Endothelial cell of umbilical vein (primary cell): Measurements from ENCODE around the gene PGAP6. TPM values are rescaled to one million over a fixed set of nuclear protein-coding genes. Genes with fewer than 3 reads are reported as not detected.

ENCODE experiments used
- BruUV-seq: library from RNA; stranded (reverse); fragments of 400-500 nt; replicated peaks from 2 replicates; lab custom pipeline; 2021; lab: Mats Ljungman, UMichigan
- CTCF ChIA-PET: fragments of 300-600, 350-600 bp; sonication (Branson Sonifier 250); formaldehyde crosslinking; loops from one replicate; lab custom pipeline; 2021; ENCODE audit warnings: antibody characterized with exemption, inconsistent platforms; lab: Charles Lee
- POLR2A ChIA-PET: fragments of 300-600, 350-600 bp; sonication (Branson Sonifier 250); formaldehyde crosslinking; loops from one replicate; lab custom pipeline; 2021; ENCODE audit warnings: antibody characterized with exemption, inconsistent platforms; lab: Charles Lee
- DNase-seq: peaks from one replicate; pipeline ENCODE4 v3.0.0-alpha.2; 2011; ENCODE audit warnings: low read depth, low spot score
- FAIRE-seq: peaks from 2 replicates; lab custom pipeline; 2011; peaks lifted over from hg19 to GRCh38; lab: Jason Lieb, UNC
- H2AFZ ChIP-seq: 2 replicates; pipeline ENCODE4 v1.6.0; 2012; ENCODE audit warnings: low read depth, low read length, control low read depth, inconsistent platforms
- H3K27ac ChIP-seq: 2 replicates; pipeline ENCODE4 v1.5.1; 2011; ENCODE audit warnings: low read depth, mild to moderate bottlenecking, control low read depth, low read length, moderate library complexity; ENCODE audit not compliant: insufficient read depth
- H3K27me3 ChIP-seq, 2 experiments: 2 replicates each; pipeline versions ENCODE4 v1.6.0 to v1.6.1; 2011; ENCODE audit warnings: low read length in 2 of 2, mixed read lengths in 1 of 2; ENCODE audit not compliant: control insufficient read depth in 2 of 2, insufficient read depth in 2 of 2
- H3K36me3 ChIP-seq, 2 experiments: 2 replicates in 1 of 2; 3 replicates in 1 of 2; pipeline ENCODE4 v1.5.1; 2011; ENCODE audit warnings: low read length in 2 of 2, mild to moderate bottlenecking in 1 of 2, moderate library complexity in 1 of 2; ENCODE audit not compliant: control insufficient read depth in 2 of 2, insufficient read depth in 2 of 2; ENCODE audit errors: extremely low read depth in 1 of 2
- H3K4me1 ChIP-seq: 3 replicates; pipeline ENCODE4 v1.5.1; 2011; ENCODE audit warnings: mild to moderate bottlenecking, low read length; ENCODE audit not compliant: control insufficient read depth, insufficient read depth; ENCODE audit errors: extremely low read depth
- H3K4me2 ChIP-seq: 2 replicates; pipeline ENCODE4 v1.6.1; 2011; ENCODE audit warnings: low read length, control low read depth, mixed read lengths; ENCODE audit not compliant: insufficient read depth
- H3K4me3 ChIP-seq, 3 experiments: fragments of 200-600 bp in 1 of 3; sonication (generic), shearing (Covaris generic) in 1 of 3; replicated peaks in 1 of 3; 2 replicates each; pipeline ENCODE4 v1.5.1; 2011 to 2016; ENCODE audit warnings: control low read depth in 3 of 3, low read length in 3 of 3, mild to moderate bottlenecking in 2 of 3, inconsistent platforms in 1 of 3, low read depth in 1 of 3, moderate library complexity in 1 of 3; ENCODE audit not compliant: insufficient read depth in 1 of 3
- H3K79me2 ChIP-seq: 2 replicates; pipeline ENCODE4 v1.6.0; 2012; ENCODE audit warnings: low read length, inconsistent platforms; ENCODE audit not compliant: control insufficient read depth, insufficient read depth
- H3K9ac ChIP-seq: replicated peaks from 2 replicates; pipeline ENCODE3; 2011; ENCODE audit warnings: low read length, control low read depth; ENCODE audit not compliant: insufficient read depth; ENCODE audit errors: extremely low read depth
- H3K9me1 ChIP-seq: replicated peaks from 3 replicates; pipeline ENCODE4 v1.6.0; 2011; ENCODE audit warnings: mild to moderate bottlenecking, low read length; ENCODE audit not compliant: control insufficient read depth, insufficient read depth; ENCODE audit errors: extremely low read depth
- H3K9me3 ChIP-seq: replicated peaks from 2 replicates; pipeline ENCODE4 v1.5.1; 2012; ENCODE audit warnings: low read length, inconsistent platforms; ENCODE audit not compliant: control insufficient read depth, insufficient read depth
- H4K20me1 ChIP-seq: replicated peaks from 2 replicates; pipeline ENCODE3; 2011; ENCODE audit warnings: mild to moderate bottlenecking, low read length; ENCODE audit not compliant: control insufficient read depth, insufficient read depth; ENCODE audit errors: extremely low read depth
- EZH2 ChIP-seq: IDR thresholded peaks from 2 replicates; pipeline ENCODE4 v1.6.1; 2012; ENCODE audit warnings: borderline replicate concordance, low read depth, mild to moderate bottlenecking, moderate library complexity, low read length, inconsistent platforms; ENCODE audit not compliant: severe bottlenecking
- FOS ChIP-seq: IDR thresholded peaks from 2 replicates; pipeline ENCODE4 v1.6.1; 2011; ENCODE audit warnings: mild to moderate bottlenecking, low read length, moderate library complexity, borderline replicate concordance; ENCODE audit not compliant: insufficient read depth
- GATA2 ChIP-seq: IDR thresholded peaks from 2 replicates; pipeline ENCODE4 v1.7.0; 2011; ENCODE audit warnings: low read depth, mild to moderate bottlenecking, moderate library complexity, mixed read lengths, low read length; ENCODE audit not compliant: insufficient read length, insufficient read depth
- JUN ChIP-seq: IDR thresholded peaks from 2 replicates; pipeline ENCODE4 v1.6.1; 2011; ENCODE audit warnings: borderline replicate concordance, low read depth; ENCODE audit not compliant: insufficient read length, insufficient read depth
- MYC ChIP-seq: IDR thresholded peaks from one replicate; pipeline ENCODE4 v1.6.1; 2011; ENCODE audit warnings: mild to moderate bottlenecking, low read depth, low read length
- POLR2A ChIP-seq: IDR thresholded peaks from 2 replicates; pipeline ENCODE4 v1.6.1; 2012; ENCODE audit warnings: low read depth, mild to moderate bottlenecking, control low read depth, low read length
- POLR2AphosphoS5 ChIP-seq: IDR thresholded peaks from 2 replicates; pipeline ENCODE4 v1.6.1; 2012; ENCODE audit warnings: low read depth, mild to moderate bottlenecking, control low read depth, low read length, moderate library complexity; ENCODE audit not compliant: insufficient read depth
- dilution Hi-C: fragments of 300-500 bp; cut with MboI; formaldehyde crosslinking; loops from one replicate; pipeline ENCODE4 v1.15.0; 2019; ENCODE audit warnings: low sequenced_read_pairs; ENCODE audit not compliant: extremely low pct_ligation_motif_present
- intact Hi-C: fragments of 100-400 bp; cut with micrococcal nuclease; formaldehyde crosslinking; loops from one replicate; pipeline ENCODE4 v1.10.0; 2022
- polyA plus RNA-seq, 4 experiments: library from polyadenylated mRNA; depleted of rRNA in 3 of 4; stranded (reverse) in 3 of 4; unstranded in 1 of 4; fragments of >200 nt; gene quantifications; 2 replicates each; pipeline versions ENCODE4 v1.2.1 to v1.2.3, GENCODE V29; 2011 to 2012; ENCODE audit warnings: missing spikeins in 1 of 4
- total RNA-seq: library from RNA; stranded (reverse); gene quantifications from 2 replicates; pipeline ENCODE4 v1.2.3, GENCODE V29; 2021
- TF ChIP-seq, protein P1 (sequence below): IDR thresholded peaks from 2 replicates; pipeline ENCODE4 v1.6.1; 2011; ENCODE audit not compliant: insufficient read depth, insufficient read length
- TF ChIP-seq, protein P2 (sequence below), 2 donors: IDR thresholded peaks; 1 replicate in 1 of 2; 2 replicates in 1 of 2; pipeline ENCODE4 v1.5.1; 2011; ENCODE audit warnings: low read length in 2 of 2, mild to moderate bottlenecking in 2 of 2, moderate library complexity in 2 of 2, control low read depth in 1 of 2, inconsistent platforms in 1 of 2, low read depth in 1 of 2; ENCODE audit not compliant: insufficient read depth in 1 of 2; ENCODE audit errors: extremely low read depth in 1 of 2

Gene PGAP6
- total and polyA plus RNA-seq, 2 donors (not counting 3 experiments of a cell fraction or from before 2014, with no cell fraction given), result 89.8 to 365 TPM

DNA sequence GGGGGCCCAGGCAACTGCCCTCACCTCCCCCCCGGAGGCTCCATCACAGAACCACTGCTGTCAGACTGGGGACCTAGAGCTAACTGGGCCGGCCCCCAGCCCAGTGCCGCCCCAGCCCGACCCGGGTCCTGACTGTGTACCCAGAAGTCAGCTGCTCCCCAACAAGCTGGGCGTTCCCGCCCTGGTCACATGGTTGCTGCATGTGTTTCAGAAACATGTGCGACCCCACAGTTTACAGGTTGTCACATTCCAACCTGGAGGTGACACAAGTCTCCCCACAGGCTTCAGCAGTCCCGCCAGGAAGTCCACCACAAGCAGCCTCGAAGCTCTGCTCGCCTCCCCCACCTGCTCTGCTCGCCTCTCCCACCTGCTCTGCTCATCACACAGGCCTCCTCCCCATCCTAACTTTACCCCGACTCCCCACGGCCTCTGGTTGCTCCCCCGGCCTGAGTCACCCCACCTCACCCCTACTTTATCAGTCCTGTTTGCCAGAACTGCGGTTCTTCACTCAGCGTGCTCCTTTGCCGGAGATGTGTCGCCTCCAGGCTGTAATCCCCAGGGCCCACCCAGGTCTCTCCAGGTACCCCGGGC lies 12.4 kb downstream of the PGAP6 start:
- Histone ChIP-seq H3K79me2 (no peaks in the 10 kb centered on the region), H3K4me2 (no peak overlapping the region), H3K9ac (no peak overlapping the region), H3K4me1 (peaks cover 8% of the 10 kb centered on the region), H4K20me1 (no peaks in the 10 kb centered on the region), H3K9me3 (no peaks in the 10 kb centered on the region), H3K4me3 (no peak overlapping the region), H3K36me3 (peaks cover 6 to 42% of the 10 kb centered on the region in 2 experiments), H3K9me1 (no peaks in the 10 kb centered on the region), H3K27me3 (no peaks in the 10 kb centered on the region), H3K27ac (no peak overlapping the region), H2AFZ (no peak overlapping the region)
- ChIA-PET CTCF (interaction anchor here (1.8 kb wide), 1 partner anchor 7 kb away, joined by 13 read pairs; no protein-coding TSS in a partner anchor), POLR2A (no interaction called here)
- dilution Hi-C loops, result no loop called here
- FAIRE-seq (no peak), DNase-seq (no peak)
- intact Hi-C loops, result no loop called here
- TF ChIP-seq POLR2AphosphoS5 (no peak), EZH2 (no peak), JUN (no peak), POLR2A (no peak), FOS (no peak), MYC (no peak), GATA2 (no peak)
- TF ChIP-seq, protein P1, sequence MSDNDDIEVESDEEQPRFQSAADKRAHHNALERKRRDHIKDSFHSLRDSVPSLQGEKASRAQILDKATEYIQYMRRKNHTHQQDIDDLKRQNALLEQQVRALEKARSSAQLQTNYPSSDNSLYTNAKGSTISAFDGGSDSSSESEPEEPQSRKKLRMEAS, result no peak
- TF ChIP-seq, protein P2, sequence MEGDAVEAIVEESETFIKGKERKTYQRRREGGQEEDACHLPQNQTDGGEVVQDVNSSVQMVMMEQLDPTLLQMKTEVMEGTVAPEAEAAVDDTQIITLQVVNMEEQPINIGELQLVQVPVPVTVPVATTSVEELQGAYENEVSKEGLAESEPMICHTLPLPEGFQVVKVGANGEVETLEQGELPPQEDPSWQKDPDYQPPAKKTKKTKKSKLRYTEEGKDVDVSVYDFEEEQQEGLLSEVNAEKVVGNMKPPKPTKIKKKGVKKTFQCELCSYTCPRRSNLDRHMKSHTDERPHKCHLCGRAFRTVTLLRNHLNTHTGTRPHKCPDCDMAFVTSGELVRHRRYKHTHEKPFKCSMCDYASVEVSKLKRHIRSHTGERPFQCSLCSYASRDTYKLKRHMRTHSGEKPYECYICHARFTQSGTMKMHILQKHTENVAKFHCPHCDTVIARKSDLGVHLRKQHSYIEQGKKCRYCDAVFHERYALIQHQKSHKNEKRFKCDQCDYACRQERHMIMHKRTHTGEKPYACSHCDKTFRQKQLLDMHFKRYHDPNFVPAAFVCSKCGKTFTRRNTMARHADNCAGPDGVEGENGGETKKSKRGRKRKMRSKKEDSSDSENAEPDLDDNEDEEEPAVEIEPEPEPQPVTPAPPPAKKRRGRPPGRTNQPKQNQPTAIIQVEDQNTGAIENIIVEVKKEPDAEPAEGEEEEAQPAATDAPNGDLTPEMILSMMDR (IDR thresholded peaks at IDR 0.05; ENCODE audit: extremely low read depth in 1 of 2, insufficient read depth in 1 of 2, low read depth in 1 of 2, low read length in 2 of 2), result no peak
- BruUV-seq, result no TSS peak
